ENCODE results near the gene RASL11B. TPM values are rescaled to one million over a fixed set of nuclear protein-coding genes. Genes with fewer than 3 reads are reported as not detected.

The RASL11B gene
- total RNA-seq, 1 donor from 2014 or later = 21.2 TPM

DNA sequence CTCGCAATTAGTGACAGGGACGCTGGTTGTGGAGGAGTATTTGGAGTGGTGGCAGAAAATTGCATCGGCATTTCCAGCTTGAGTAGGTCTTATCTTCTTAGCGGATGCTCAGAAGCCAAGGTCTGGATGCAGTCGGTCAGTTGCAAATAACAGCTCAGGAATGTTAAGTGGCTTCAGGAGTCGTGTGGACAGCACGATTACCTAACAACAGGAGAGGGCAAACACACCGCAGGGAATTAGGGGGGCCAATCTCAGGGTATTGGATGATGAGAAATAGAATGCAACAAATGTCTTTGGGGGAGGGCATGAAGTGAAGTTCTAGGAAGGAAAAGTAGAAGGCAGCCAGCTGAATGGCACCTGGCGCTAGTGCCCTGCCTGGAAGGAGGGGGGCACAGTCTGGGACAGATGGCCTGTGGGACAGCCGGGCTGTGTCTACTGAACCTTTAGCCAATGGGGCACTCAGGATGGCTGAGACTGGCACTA, 11.8 kb downstream of the RASL11B start:
- peak; percentile 49 for DNase-seq (ENCODE audit: low read depth)

- DNase-seq (ENCODE audit: low read depth) = no peak
Observed at GRCh38 chr4:52874948-52875347, 12.8 kb downstream of the RASL11B start.

GRCh38 chr4:52876069-52876468, 14.0 kb downstream of the RASL11B start:
- DNase-seq (ENCODE audit: low read depth) = no peak

GRCh38 chr4:52877036-52877435, 14.9 kb downstream of the RASL11B start:
- no peak for DNase-seq (ENCODE audit: low read depth)

- DNase-seq (ENCODE audit: low read depth) = no peak
Observed at GRCh38 chr4:52877694-52878093, 15.6 kb downstream of the RASL11B start.

- no peak for DNase-seq (ENCODE audit: low read depth)
Observed at GRCh38 chr4:52879471-52879870, 17.4 kb downstream of the RASL11B start.

DNA sequence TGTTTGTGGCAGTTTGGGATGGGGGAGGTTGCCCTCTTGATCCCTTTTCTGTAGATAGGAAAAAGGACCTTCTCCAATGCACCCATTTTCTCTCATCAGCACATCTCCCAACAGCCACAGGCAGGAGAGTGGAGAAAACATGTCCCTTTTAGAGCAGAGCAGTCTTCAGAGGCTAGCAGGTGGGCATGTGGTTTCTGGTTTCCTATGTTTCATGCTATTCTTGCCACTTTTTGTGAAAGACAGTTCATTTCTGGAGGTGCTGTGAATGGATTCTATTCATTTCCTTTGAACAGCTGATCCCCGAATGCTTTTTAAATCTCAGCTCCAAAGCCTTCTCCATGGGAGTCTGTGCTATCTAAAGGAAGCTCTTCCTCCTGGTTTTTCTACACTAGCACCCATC, 18.9 kb downstream of the RASL11B start:
- DNase-seq (ENCODE audit: low read depth) = no peak

- peak; percentile 15 for DNase-seq (ENCODE audit: low read depth)
Observed at GRCh38 chr4:52883183-52883621, 21.1 kb downstream of the RASL11B start.

DNA sequence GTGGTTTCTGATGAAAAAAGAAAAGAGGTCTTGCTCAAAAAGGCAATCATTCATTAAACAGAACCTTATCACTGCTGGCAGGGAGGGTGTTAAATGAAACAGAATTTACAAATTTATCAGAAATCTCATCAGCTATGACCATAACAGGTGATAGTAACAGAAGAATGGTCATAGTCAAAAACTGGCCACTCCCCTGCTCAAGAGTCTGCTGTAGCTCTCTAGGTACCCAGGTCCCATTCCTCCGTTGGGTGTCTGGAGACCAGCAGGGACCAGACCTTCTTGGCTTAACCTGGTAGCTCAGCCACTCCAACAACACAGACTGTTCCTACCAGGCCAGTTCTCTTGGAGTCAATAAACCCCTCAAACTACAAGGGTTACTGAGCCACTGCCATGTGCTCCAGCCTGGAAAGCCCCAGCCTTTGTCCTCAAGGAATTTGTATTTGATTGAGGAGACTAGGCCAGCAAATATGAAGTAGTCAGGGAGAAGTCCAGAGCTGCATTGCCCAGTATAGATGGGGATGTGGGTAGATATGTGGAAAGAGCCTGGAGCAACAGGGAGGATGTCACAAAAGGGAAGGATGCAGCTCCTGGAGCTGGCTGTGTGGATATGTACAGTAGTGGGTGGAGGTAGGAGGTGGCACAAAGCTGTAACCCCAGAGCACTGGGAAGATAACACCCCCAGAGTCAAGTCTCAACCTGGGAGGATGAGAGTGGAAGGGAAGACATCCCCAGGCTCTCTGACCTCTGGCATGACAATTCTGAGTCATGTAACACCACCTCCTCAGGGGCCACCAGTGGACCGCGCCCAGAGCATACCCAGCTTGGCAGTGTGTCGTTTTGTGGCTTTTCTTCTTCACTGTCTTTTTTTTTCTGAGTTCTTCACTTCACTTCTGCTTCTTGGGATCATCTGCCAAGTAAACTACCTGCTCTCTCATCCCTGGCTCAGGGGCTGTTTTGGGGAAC, 21.9 kb downstream of the RASL11B start:
- DNase-seq (ENCODE audit: low read depth) = no peak

- DNase-seq (ENCODE audit: low read depth) = no peak
Observed at GRCh38 chr4:52884994-52885393, 22.9 kb downstream of the RASL11B start.

DNA sequence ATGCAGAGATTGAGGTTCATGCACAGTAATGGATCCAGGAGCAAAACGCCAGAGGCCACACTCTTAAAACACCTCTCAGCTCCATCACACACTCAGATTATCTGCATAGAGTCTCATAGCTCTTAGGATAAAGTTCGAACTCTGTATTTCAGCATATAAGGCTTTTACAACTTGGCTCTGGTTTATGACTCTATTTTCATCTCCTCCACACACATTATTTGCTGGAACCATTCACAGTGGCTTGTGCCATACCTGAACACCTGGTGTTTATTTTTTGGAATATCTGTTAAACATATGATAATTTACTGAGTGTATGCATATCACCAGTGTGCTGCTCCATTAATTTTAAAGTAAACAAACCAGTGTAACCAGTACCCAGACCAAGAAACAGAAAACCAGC, 27.2 kb downstream of the RASL11B start:
- DNase-seq (ENCODE audit: low read depth) = no peak

DNA sequence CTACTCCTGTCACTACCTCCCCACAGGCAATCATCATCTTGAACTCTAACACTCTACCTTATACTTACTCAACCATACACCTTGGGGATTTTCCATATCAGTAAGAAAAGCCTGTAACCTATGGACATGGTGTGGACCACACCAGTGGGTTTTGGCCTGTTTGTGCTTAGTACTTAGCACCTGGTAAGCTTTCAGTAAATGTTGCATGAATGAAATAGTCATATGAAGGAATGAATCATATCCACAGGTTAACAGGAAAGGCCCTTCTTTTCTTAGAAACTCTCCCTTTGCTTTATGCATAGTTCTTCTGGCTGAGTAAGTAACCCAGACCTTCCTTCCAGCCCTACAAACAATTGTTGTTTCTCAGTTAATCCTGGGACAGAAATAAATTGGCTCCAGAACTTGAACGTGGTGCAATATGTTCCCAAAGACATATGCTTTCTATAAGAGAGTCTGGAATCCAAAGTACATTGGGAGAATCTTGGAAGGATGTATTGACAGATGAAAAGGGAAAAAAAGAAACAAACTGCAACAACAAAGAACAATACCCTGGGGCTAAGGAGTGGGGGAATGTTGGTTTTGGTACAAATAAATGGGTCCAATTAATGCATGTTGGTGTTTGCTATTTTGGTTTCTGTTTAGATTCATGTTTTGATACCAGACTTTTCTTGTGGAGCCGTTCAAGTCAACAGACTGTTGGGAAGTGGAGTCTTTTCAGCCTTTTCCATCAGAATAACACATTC, 27.8 kb downstream of the RASL11B start:
- peak; percentile 62 for DNase-seq (ENCODE audit: low read depth)

DNA sequence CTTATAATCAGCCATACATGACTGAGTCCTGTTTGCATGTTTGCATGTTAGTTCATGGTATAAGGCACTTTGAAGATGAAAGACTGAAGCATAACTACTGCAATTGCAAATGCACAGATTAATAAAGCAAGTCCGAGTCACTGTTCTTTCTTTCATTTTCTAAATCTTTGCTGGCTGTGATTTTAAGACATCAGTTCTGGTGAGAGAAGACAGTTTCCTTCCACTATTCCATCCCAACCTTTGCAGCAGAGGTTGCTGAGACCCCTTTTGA, 28.3 kb downstream of the RASL11B start:
- DNase-seq (ENCODE audit: low read depth) = no peak

GRCh38 chr4:52891743-52892142, 29.6 kb downstream of the RASL11B start:
- DNase-seq (ENCODE audit: low read depth) = no peak

GRCh38 chr4:52892880-52893279, 30.8 kb downstream of the RASL11B start:
- DNase-seq (ENCODE audit: low read depth) = no peak

GRCh38 chr4:52894443-52894842, 32.3 kb downstream of the RASL11B start:
- DNase-seq (ENCODE audit: low read depth) = no peak

DNA sequence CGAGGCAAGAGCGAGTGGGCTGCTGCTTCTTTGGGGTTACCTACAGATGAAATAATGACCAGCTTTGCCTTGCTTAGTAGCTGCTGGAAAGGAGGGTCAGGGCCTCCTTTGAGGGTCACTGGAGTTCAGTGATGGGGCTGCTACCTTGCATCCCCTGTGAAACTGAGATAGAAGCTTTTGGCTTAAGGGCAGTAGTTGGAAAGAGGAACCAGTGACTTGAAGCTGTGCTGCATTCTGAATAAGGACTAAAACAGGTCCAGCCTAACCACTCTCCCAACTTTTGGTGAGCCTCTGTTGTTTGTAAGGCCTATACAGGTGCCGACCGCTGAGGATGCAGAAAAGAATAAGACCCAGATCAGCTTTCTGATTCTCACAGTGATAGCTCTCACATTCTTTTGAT, 41.2 kb downstream of the RASL11B start:
- no peak for DNase-seq (ENCODE audit: low read depth)

- DNase-seq (ENCODE audit: low read depth) = peak; percentile 69
Observed at GRCh38 chr4:52904421-52904820, 42.3 kb downstream of the RASL11B start.

- DNase-seq (ENCODE audit: low read depth) = no peak
Observed at GRCh38 chr4:52907510-52907909, 45.4 kb downstream of the RASL11B start.

- DNase-seq (ENCODE audit: low read depth) = no peak
Observed at GRCh38 chr4:52910115-52910514, 48.0 kb downstream of the RASL11B start.

GRCh38 chr4:52911684-52912294, 49.7 kb downstream of the RASL11B start:
- peak; percentile 76 for DNase-seq (ENCODE audit: low read depth)

DNA sequence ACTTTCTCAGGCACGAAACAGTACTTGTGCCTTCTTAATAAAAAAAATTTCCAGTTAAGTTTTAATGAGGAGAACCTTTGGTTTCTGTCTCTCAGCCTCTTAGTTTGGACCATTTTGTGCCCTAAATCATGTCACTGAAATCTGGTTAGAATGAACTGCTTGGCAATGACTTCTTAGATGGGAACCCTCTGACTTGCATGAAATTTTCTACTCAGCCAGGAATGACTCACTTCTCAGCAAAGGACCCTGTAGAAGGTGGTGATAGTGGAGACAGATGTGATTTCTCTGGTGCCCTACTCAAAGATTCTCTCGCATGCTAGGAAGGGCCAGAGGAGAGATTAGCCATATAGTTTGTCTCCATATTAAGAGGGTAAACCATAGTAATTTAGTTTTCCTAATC, 50.5 kb downstream of the RASL11B start:
- peak; percentile 10 for DNase-seq (ENCODE audit: low read depth)

Measured in renal cortical epithelial cell (primary cell).